G401 (cell line): Measurements from ENCODE around the gene FRY. TPM values are rescaled to one million over a fixed set of nuclear protein-coding genes. Genes with fewer than 3 reads are reported as not detected.
A peak's percentile ranks its signal among the peaks of the same experiment; 100 is the strongest.

Source experiments
- DNase-seq: peaks from one replicate; pipeline ENCODE4 v3.0.0-alpha.2; 2015; ENCODE audit warnings: low spot score
- in situ Hi-C: cut with HindIII; loops from 2 replicates; pipeline ENCODE4 v1.10.0; 2016; ENCODE audit warnings: low sequenced_read_pairs, mixed read lengths
- total RNA-seq: library from RNA; depleted of rRNA; stranded (reverse); fragments of >200 nt; shearing (Covaris generic); gene quantifications from 2 replicates; pipeline ENCODE4 v1.2.3, GENCODE V29; 2014

The FRY gene
- total RNA-seq, 1 experiment from 2014 or later: 3.1 TPM

GRCh38 chr13:32147193-32147592, 115.6 kb downstream of the FRY start:
- in situ Hi-C loops: no loop called here
- DNase-seq: no peak

- in situ Hi-C loops: no loop called here
- no peak for DNase-seq
Measured at GRCh38 chr13:32147976-32148375, 116.4 kb downstream of the FRY start.

DNA sequence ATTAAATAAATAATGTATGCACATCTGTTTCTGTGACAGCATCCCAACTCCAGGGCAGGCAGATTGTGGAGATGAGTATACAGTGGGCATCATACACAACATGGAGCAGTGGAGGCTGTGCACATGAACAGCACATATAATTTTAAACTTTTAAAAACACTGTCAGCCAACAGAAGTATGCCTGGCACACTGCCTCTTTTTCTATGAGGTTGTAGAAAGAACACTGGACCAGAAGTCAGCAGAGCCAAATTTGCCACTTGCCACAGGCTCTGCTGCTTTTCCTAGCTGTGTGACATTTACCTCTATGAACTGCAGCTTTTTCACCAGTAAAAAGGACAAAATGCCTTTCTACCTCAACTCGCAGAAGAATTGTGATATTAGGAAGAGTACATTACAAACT, 118.7 kb downstream of the FRY start:
- in situ Hi-C loops: no loop called here
- DNase-seq: no peak

GRCh38 chr13:32150794-32151193, 119.2 kb downstream of the FRY start:
- in situ Hi-C loops: no loop called here
- peak; percentile 24 for DNase-seq

DNA sequence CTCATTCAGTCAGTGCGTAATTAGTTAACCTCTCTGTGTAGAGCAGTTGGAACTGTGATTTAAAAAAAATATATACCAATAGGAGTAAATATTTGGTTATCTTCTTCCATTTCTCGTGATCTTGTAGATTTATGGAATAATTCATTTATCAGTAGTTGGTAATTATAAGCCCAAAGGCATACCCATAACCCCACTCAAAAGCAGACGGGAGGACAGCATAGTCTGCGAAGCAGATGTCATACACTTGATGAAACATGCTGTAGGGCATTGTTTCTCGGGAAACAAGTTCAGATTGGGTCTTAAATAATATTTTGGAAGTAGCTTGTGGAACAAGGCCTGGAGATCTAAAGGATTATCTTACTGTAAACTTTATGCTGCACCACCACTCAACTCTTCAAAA, 119.7 kb downstream of the FRY start:
- DNase-seq: no peak
- in situ Hi-C loops: no loop called here

GRCh38 chr13:32153056-32153455, 121.5 kb downstream of the FRY start:
- in situ Hi-C loops: no loop called here
- DNase-seq: no peak

GRCh38 chr13:32159137-32159869, 127.7 kb downstream of the FRY start:
- DNase-seq: no peak
- in situ Hi-C loops: no loop called here

GRCh38 chr13:32162395-32163005, 130.9 kb downstream of the FRY start:
- DNase-seq: no peak
- in situ Hi-C loops: no loop called here

- DNase-seq: peak; percentile 67
- in situ Hi-C loops: no loop called here
Measured at GRCh38 chr13:32164622-32165268, 133.2 kb downstream of the FRY start.

DNA sequence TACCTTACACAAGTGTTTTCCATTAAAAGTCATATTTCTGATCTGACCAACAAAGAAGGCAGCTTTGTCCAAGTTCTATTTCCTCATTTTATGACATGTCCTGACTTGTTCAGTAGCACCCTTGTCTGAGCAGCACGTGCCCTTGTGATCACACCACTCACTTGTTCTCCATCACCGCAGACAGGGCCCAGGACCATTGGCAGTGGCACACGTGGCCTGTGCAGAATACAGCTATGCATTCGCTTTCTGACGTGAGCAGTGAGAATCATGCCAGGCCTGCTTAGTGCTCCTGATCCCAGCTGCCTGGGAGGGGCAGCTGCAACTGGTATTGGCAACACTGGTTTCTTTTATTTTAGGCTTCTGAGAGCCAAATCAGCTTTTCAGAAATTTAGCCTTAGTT, 134.2 kb downstream of the FRY start:
- in situ Hi-C loops: no loop called here
- no peak for DNase-seq

- no peak for DNase-seq
- in situ Hi-C loops: no loop called here
Measured at GRCh38 chr13:32168131-32168530, 136.6 kb downstream of the FRY start.

GRCh38 chr13:32170841-32171240, 139.3 kb downstream of the FRY start:
- in situ Hi-C loops: no loop called here

DNA sequence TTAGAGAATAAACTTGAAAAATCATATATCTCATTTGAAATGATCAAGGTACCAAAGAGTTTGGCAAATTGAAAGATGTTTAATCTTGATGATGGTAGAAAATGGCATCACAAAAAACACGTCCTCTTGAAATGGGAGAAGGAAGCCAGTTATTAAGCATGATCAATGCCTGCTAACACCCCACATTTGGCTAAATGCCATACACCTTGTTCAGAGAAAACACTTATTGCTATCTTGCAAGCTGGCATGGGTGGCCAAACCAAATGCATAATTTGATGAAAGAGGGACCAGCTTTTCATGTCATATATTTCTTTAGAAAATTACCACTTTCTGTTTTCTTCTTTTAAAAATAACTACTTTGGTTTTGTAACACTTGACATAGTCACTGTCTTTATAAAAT, 142.3 kb downstream of the FRY start:
- no peak for DNase-seq
- in situ Hi-C loops: no loop called here

More at GRCh38 chr13:32170841-32171240, 139.3 kb downstream of the FRY start:
- DNase-seq: no peak

DNA sequence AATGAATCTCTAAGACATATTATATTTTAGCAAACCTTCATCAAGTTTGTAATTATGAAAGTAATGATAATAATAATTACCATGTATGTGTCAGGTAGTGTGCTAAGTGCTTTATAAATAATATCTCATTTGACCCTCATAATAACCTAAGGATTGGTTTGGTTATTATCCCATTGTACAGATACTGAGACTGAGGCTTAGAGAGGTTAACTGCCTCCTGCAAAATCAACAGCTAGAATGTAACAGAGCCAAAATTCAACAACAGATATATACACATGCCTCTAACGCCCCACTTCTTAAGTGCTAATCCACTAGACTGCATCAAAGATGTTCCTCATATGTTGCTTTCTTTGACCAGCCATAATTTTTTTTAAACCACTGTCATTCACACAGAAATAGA, 142.8 kb downstream of the FRY start:
- in situ Hi-C loops: no loop called here

GRCh38 chr13:32175307-32175706, 143.7 kb downstream of the FRY start:
- in situ Hi-C loops: no loop called here
- DNase-seq: no peak

More for the DNA sequence above, 142.8 kb downstream of the FRY start:
- DNase-seq: no peak

DNA sequence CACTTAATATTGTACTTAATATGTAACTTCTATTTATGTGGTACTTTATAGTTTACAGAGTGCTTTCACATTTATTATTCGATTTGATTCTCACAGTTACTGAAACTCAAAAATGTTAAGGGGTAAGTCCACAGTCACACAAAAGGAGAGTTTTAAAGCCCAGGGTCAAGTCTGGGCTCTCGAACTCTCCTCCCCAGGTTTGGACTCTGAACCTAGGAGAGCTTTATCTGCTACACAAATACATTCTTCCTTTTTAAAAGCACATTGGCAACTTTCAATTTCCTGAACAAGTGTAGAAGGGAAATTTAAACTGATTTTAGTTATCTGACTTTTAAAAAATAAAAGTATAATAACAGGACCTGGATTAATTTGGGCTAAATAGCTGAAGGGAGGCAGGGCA, 144.4 kb downstream of the FRY start:
- in situ Hi-C loops: no loop called here
- no peak for DNase-seq

DNA sequence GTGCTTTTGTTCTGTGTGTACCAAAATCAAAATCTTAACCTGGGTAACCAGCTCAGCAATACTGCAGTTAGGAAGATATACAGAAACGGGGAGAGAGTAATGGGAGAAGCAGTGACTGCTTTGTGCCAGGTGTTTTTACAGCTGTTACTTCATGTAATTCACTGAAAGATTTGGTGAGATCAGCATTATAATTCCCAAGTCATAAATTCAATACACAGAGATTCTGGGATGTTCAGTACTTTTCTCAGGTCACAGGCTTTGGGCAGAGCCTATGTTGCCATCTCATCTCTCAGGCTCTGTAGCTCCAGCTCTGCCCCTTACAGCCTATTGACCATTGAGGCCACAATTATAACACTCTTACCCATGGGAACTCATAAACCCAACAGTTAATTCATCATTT, 145.1 kb downstream of the FRY start:
- no peak for DNase-seq
- in situ Hi-C loops: no loop called here

DNA sequence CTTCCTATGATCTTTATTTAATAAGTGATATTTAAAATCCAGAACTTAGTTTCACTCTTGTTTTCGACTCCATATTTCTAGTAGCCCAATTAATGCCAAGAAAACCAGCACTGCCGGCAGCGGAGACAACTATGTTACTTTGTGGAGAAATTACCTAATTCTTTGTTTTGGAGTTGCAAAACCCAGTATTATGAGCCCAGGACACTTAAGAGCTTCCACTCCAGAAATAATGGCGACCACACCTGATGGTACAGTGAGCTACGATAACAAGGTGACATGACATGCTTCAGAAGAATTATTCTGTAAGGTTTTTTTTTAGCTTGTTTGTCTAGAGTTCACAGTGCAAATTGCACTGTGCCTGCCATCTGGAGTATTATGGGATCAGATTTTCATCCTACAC, 147.2 kb downstream of the FRY start:
- DNase-seq: no peak
- in situ Hi-C loops: no loop called here

GRCh38 chr13:32179708-32180107, 148.1 kb downstream of the FRY start:
- in situ Hi-C loops: no loop called here
- no peak for DNase-seq

DNA sequence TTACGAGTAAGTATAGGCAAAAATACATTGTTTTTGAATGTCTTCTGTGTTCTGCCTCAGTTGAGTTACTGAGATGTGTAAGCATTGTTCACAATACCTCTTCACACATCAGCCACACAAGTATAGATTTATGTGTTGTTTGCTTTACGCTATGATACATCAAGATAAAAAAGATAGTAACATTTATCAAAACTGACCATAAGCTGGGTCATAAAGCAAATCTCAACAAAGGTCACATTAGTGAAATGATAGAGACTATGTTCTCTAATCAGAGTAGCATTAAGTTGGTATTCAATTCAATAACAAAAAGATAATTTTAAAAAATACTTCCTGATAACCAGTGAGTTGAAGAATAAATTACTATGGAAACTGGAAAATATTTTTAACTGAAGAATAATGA, 156.1 kb downstream of the FRY start:
- DNase-seq: no peak
- in situ Hi-C loops: no loop called here
